ENCODE data around the gene PTPRG.

PTPRG gene

GRCh38 chr3:62119139-62119538 is 557.8 kb downstream of the PTPRG start:
- no peak for DNase-seq (ENCODE audit: low spot score)

- DNase-seq (ENCODE audit: low spot score), result no peak
These were observed 561.4 kb downstream of the PTPRG start for GRCh38 chr3:62122819-62123218.

GRCh38 chr3:62125380-62125779 is 564.0 kb downstream of the PTPRG start:
- no peak for DNase-seq (ENCODE audit: low spot score)

GRCh38 chr3:62127116-62127515 is 565.7 kb downstream of the PTPRG start:
- DNase-seq (ENCODE audit: low spot score), result no peak

- no peak for DNase-seq (ENCODE audit: low spot score)
These were observed 566.7 kb downstream of the PTPRG start for GRCh38 chr3:62128051-62128450.

- DNase-seq (ENCODE audit: low spot score), result no peak
These were observed 567.3 kb downstream of the PTPRG start for GRCh38 chr3:62128681-62129080.

GRCh38 chr3:62131050-62131449 is 569.7 kb downstream of the PTPRG start:
- DNase-seq (ENCODE audit: low spot score), result no peak

GRCh38 chr3:62131620-62132019 is 570.2 kb downstream of the PTPRG start:
- peak; percentile 43 for DNase-seq (ENCODE audit: low spot score)

GRCh38 chr3:62132027-62132602 is 570.7 kb downstream of the PTPRG start:
- DNase-seq (ENCODE audit: low spot score), result no peak

GRCh38 chr3:62133015-62133414 is 571.6 kb downstream of the PTPRG start:
- no peak for DNase-seq (ENCODE audit: low spot score)

- DNase-seq (ENCODE audit: low spot score), result no peak
These were observed 572.7 kb downstream of the PTPRG start for GRCh38 chr3:62134061-62134496.

GRCh38 chr3:62135741-62136140 is 574.4 kb downstream of the PTPRG start:
- DNase-seq (ENCODE audit: low spot score), result no peak

- no peak for DNase-seq (ENCODE audit: low spot score)
These were observed 578.6 kb downstream of the PTPRG start for GRCh38 chr3:62139957-62140356.

- no peak for DNase-seq (ENCODE audit: low spot score)
These were observed 581.1 kb downstream of the PTPRG start for GRCh38 chr3:62142331-62143085.

- DNase-seq (ENCODE audit: low spot score), result no peak
These were observed 582.6 kb downstream of the PTPRG start for GRCh38 chr3:62143843-62144450.

- DNase-seq (ENCODE audit: low spot score), result no peak
These were observed 583.1 kb downstream of the PTPRG start for GRCh38 chr3:62144482-62144881.

GRCh38 chr3:62145086-62145757 is 583.9 kb downstream of the PTPRG start:
- DNase-seq (ENCODE audit: low spot score), result no peak

GRCh38 chr3:62149539-62149938 is 588.2 kb downstream of the PTPRG start:
- DNase-seq (ENCODE audit: low spot score), result no peak

GRCh38 chr3:62149962-62150361 is 588.6 kb downstream of the PTPRG start:
- DNase-seq (ENCODE audit: low spot score), result no peak

GRCh38 chr3:62151591-62151990 is 590.2 kb downstream of the PTPRG start:
- no peak for DNase-seq (ENCODE audit: low spot score)

- no peak for DNase-seq (ENCODE audit: low spot score)
These were observed 591.9 kb downstream of the PTPRG start for GRCh38 chr3:62153231-62153630.

GRCh38 chr3:62154457-62155148 is 593.2 kb downstream of the PTPRG start:
- no peak for DNase-seq (ENCODE audit: low spot score)

Measured in D341Med (cell line).